OCI-M1 (cell line): Measurements from ENCODE around the gene APCDD1.
"Not testable (repeated sequence)": the region's sequence is repeated elsewhere in the genome, so short reads cannot be mapped to it uniquely, and the experiment has no call there.

Experiments used
- DNase-seq: peaks from one replicate; lab custom pipeline; 2025; lab: John Stamatoyannopoulos, UW

APCDD1 gene

GRCh38 chr18:10490401-10491165 is 36.1 kb downstream of the APCDD1 start:
- DNase-seq: peak; percentile 82

DNA sequence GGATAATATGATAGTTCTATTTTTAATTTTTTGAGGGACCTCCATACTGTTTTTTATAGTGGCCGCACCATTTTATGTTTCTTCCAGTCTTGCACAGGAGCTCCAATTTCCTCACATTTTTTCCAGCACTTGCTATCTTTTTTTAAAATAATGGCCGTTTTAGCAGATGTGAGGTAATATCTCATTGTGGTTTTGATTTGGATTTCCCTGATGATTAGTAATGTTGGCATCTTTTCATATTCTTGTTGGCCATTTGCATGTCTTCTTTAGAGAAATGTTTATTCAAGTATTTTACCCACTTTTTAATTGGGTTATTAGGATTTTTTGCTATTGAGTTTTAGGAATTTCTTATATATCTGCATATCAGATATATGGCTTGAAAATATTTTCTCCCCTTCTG is 41.5 kb downstream of the APCDD1 start:
- no peak for DNase-seq

DNA sequence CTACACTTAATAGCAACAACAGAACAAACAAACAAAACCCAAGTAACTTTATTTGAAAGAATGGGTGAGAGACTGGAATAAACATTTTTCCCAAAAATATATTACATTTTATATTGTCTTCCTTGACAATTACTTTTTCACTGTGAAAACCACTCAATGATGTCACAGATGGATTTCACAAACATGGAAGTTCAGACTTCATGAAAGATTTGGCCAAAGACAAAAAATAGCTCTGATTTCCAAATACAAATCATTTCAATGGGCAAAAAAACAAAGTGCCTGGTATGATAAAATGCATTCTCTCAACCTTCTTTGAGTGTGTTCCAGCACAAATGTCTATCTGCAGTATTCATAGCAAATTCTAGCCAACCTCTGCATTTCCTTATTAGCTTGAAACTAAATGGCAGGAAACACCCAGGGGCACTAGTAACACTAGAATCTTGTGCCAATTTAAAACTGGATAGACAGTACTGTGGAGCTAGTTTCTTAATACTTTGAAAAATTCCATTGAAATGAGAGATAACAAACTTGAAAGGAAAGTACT is 42.8 kb downstream of the APCDD1 start:
- no peak for DNase-seq

DNA sequence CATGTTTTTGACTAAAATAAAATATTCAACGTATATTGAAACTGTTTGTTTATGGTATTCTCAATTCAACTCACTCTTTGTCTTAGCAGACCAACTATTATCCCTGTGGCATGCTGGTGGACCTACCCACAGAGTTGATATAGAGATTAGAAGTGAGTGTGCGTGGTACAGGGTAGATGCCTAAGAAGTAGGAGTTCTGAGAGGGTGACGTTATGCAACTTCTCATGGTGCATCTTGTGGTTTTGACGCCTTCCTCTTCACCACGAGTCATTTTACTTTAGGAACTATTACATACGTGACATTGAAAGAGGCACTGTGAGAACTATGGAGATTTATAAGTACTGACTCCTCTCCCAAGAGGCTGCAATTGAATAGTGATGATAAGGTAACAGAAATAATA is 44.8 kb downstream of the APCDD1 start:
- peak; percentile 53 for DNase-seq

DNA sequence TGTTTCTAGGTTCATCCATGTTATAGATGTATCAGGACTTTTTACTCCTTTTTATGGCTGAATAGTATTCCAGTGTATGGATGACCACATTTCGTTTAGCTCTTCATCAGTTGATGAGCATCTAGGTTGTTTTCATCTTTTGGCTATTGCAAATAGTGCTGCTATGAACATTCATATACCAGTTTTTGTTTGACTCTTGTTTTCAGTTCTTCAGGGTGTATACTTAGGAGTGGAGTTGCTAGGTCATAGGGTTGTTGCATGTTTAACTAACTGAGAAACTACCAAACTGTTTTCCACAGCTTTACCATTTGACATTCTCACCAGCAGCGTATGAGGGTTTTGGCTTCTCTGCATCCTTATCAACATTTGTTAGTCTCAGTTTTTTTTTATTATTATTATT is 45.6 kb downstream of the APCDD1 start:
- no peak for DNase-seq

- DNase-seq: no peak
Observed at GRCh38 chr18:10504723-10505122, 50.3 kb downstream of the APCDD1 start.

DNA sequence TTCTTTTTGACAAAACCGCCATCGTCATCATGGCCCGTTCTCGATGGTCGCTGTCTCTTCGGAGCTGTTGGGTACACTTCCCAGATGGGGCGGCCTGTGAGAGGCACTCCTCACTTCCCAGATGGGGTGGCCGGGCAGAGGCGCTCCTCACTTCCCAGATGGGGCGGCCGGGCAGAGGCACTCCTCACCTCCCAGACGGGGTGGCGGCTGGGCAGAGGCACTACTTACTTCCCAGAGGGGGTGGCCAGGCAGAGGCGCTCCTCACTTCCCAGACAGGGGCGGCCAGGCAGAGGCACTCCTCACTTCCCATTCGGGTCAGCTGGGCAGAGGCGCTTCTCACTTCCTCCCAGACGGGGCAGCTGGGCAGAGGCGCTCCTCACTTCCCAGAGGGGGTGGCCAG is 51.5 kb downstream of the APCDD1 start:
- DNase-seq: not testable (repeated sequence)

GRCh38 chr18:10508591-10508990 is 54.2 kb downstream of the APCDD1 start:
- no peak for DNase-seq

DNA sequence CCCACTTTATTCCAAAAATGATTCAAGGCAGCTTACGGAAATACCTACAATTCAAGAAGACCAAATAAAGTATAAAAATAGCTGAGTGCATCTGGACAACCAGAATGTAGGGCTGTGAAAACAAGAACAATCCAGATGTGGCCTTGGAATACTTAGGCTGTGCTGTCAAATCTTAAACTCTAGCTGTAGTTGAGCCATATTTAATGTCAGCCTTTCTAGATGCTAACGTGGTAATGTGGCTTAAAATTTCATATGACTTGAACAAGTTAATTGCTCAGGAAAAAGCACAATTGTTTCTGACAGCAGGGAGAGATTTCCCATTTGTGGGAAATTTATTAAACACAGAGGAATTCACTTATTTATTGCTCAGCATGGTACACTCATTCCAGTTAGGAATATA is 56.8 kb downstream of the APCDD1 start:
- DNase-seq: no peak

- no peak for DNase-seq
Observed at GRCh38 chr18:10514082-10514481, 59.6 kb downstream of the APCDD1 start.

- no peak for DNase-seq
Observed at GRCh38 chr18:10514601-10515000, 60.2 kb downstream of the APCDD1 start.

- DNase-seq: no peak
Observed at GRCh38 chr18:10515456-10515855, 61.0 kb downstream of the APCDD1 start.

- no peak for DNase-seq
Observed at GRCh38 chr18:10516078-10516477, 61.6 kb downstream of the APCDD1 start.

- DNase-seq: peak; percentile 52
Observed at GRCh38 chr18:10518595-10519255, 64.3 kb downstream of the APCDD1 start.

DNA sequence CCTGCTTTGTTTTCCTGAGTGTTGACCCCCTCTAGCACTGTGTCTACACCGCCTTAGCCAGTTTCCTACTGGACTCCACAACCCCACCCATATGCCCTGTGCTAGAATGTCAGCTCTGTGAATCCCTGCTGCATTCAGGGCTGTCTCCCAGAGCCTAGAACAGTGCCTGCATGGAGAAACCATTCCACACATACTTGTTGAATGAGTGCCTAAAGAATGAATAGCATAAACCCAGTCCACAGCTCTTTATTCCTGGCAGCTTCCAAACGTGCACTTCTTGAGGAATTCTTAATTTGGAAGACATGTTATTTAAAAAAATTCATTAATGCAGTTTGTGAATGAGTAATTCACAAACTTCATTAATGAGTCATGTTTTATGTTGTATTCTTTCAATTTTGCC is 64.9 kb downstream of the APCDD1 start:
- DNase-seq: no peak

DNA sequence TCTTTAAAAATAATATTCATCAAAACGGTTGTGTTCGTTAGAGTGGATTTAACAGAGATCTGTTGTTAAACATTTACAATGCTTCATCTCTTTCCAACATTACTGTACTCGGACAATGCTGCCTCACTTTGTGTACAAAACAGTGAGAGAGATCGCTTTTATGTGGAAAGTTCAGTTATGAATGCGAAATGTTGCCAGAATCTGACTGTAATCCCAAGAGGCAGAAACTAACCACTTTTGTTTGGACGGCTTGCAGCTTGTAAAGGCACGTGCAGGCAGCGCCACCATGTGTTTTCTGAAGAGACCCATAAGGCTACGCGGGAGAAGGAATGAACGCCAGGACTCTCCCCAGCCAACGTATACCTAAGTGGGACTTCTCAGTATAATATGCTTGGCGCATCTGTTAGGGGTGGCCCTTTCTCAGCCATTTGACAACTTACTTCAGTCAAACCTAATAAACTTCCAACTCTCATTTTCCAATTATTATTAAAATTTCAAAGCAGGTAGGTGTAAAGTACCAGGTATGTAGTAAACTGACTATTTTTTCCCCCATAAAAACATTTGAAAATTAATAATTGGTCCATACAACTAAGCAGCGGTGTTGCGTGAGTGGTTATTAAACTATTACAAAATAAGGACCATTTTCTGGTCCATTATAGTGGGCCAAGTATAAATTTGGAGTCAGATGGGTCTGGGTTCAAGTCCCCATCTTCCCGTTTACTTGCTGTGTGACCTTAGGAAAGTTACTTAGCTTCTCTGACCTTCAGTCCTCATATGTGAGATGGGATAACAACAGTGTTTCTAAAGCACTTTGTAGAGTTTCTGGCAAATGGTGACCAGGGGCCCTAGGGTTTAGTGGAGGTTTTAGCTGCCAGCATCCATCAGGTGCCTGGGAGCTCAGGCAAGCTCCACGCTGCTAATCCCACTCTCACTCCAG is 65.8 kb downstream of the APCDD1 start:
- DNase-seq: peak; percentile 92

DNA sequence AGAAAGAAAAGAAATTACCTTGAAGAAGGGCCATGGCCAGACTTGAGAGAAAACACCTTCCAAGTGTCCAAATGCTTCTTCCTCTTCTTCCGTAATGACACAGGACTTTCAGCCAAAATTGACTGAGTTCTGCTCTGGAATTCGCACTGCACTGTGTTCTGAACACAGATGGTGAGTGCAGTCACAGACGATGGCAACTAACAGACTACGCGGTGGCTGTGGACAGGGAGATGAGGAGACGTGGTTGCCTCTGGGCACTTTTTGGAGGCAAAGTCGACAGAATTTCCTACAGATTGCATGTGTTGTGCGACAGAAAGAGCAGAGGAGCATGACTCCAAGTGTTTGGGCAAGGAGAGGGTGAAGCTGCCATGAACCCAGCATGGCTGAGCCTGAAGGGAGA is 67.1 kb downstream of the APCDD1 start:
- DNase-seq: no peak

DNA sequence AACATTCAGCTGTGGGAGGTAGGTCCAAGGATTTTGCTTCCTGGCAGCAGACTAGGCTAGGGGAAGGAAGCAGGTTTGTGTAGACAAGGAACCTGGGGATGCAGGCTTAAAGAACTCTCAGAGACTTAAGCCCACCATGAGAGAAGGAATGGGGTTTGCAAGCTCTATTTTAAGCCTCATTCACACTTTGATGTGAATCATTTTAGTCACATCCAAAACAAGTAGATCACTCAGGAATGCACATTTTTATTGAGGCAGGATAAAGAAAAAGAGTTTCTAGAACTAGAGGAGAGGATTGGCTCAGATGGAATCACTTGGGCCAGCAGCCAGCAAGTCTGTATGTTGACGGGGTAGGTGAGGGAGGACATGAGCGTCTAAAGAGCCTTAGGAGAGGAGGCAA is 68.1 kb downstream of the APCDD1 start:
- no peak for DNase-seq

DNA sequence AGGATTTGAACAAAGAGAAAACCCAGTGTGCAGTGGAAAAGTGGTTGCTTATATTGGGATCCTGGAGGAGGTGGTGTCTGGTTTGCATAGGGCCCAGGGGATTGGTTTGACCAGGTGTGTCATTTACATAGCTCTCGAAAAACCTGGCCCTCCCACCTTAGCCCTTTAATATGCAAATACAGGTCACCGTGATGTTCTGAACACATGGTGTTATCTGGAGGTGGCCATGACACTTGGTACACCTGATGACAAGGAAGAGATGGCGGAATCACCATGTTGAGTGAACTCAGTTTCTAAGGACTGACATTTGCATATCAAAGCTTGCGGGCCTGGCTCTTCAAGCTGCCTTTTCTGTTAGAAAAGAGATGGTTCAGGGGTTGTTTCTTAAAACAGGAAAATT is 69.1 kb downstream of the APCDD1 start:
- no peak for DNase-seq

- DNase-seq: peak; percentile 62
Observed at GRCh38 chr18:10524507-10525370, 70.3 kb downstream of the APCDD1 start.

- no peak for DNase-seq
Observed at GRCh38 chr18:10525371-10525691, 70.9 kb downstream of the APCDD1 start.
